GM18519 (cell line): ENCODE results near the gene PKP3.
"Not testable (repeated sequence)": the region's sequence is repeated elsewhere in the genome, so short reads cannot be mapped to it uniquely, and the experiment has no call there.

Experiments used
- ATAC-seq: cut with Tn5 transposase; IDR thresholded peaks from one replicate; pipeline ENCODE4 v1.9.1; 2021; ENCODE audit warnings: mild to moderate bottlenecking, moderate library complexity; ENCODE audit not compliant: unreplicated experiment, low FRiP score

PKP3 gene

DNA sequence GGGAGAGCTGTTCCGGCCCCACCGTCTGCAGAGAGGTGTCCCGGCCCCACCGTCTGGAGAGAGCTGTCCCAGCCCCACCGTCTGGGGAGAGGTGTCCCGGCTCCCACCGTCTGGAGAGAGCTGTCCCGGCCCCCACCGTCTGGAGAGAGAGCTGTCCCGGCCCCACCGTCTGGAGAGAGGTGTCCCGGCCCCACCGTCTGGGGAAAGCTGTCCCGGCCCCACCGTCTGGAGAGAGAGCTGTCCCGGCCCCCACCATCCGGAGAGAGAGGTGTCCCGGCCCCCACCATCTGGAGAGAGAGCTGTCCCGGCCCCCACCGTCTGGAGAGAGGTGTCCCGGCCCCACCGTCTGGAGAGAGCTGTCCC lies 30.6 kb upstream of the PKP3 start:
- ATAC-seq: not testable (repeated sequence)

DNA sequence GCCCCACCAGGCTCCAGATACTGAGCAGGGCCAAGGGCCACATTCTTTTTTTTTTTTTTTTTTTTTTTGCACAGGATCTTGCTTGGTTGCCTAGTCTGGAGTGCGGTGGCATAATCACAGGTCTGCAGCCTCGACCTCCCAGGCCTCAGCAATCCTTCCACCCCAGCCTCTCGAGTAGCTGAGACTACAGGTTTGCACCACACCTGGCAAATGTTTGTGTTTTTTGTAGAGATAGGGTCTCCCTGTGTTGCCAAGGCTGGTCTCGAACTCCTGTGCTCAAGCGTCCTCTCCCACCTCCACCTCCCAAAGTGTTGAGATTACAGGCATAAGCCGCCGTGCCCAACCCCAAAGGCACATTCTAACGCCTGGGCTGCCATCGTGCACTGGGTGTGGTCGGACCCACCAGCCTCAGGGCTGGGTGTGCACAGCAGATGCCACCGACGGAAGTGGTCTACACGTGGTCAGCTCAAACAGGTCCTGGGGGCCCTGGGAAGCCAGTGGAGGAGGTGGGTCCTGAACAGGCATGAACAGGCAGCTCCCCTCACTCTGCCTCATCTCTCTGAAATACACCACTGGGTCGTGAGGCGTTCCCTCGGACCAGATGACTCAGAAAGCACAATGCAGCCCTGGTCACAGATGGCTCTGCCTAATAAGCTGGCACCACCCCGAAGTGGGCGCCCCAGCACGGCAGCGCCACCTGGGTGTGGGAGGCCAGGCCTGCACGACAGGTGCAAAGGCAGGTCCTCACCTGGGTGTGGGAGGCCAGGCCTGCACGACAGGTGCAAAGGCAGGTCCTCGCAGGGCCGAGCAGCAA lies 29.9 kb upstream of the PKP3 start:
- ATAC-seq: no peak

DNA sequence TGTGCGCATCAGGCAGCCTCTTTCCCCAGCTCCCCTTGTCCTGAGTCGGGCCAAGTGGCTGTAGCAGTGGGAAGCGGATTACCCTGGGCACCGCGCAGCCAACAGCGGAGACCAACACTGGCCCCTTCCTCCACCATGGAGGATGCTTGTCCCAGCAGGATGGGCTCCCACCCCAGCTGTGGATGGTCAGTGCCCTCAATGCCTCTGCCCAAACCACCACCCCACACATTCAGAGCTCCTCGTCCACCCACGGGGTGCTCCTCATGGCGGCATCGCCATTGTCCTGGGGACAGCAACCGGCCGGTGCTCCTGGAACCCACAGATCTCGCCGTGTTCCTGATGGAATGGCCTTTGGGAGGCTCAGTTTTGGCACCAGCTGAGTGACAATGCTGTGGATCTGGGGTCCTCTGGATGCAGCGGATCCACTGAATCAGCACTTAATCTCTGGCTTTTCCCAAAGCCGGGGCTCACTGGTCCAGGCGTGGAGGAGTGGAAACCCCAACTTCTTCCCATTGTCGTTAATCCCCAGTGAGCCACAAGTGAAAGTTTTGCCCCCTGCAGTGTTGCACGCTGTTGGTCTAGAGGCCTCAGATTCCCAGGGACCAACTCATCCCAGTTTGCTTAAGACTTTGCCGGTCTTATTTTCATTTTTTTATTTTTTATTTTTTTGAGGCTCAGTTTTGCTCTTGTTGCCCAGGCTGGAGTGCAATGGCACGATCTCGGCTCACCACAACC lies 28.9 kb upstream of the PKP3 start:
- ATAC-seq: no peak

DNA sequence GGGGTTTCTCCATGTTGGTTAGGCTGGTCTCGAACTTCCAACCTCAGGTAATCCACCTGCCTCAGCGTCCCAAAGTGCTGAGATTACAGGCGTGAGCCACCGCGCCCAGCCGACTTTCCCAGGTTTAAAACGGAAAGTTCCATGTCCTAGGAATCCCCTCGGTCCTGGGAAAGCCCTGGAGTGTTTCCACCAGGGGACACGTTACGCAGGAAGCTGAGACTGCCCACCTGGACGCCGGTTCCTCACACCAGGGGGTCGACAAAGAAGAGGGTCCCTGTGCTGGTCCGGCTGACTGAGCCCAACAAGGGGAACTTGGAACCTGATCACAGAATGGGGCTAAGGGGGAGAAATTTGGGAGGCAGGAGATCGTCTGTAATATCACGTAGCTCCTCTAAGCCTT lies 28.2 kb upstream of the PKP3 start:
- no peak for ATAC-seq

DNA sequence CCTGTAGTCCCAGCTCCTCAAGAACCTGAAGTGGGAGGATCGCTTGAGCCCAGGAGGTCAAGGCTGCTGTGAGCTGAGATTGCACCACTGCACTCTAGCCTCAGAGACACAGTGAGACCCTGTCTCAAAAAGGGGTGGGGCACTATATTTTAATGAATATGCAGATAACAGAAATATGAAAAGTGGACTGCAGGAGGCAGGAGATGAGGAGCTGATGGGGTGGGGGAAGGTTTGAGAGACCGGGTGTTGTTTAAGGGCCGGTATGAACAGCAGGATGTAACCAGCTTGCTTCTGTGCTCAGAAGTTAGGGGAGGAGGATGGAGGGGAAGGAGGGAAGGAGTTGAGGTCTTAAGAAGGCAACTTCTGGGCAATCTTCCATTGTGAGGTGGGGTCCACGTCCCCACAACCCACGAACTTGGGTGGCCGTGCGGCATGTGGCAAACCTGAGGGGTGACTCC lies 26.0 kb upstream of the PKP3 start:
- ATAC-seq: no peak

DNA sequence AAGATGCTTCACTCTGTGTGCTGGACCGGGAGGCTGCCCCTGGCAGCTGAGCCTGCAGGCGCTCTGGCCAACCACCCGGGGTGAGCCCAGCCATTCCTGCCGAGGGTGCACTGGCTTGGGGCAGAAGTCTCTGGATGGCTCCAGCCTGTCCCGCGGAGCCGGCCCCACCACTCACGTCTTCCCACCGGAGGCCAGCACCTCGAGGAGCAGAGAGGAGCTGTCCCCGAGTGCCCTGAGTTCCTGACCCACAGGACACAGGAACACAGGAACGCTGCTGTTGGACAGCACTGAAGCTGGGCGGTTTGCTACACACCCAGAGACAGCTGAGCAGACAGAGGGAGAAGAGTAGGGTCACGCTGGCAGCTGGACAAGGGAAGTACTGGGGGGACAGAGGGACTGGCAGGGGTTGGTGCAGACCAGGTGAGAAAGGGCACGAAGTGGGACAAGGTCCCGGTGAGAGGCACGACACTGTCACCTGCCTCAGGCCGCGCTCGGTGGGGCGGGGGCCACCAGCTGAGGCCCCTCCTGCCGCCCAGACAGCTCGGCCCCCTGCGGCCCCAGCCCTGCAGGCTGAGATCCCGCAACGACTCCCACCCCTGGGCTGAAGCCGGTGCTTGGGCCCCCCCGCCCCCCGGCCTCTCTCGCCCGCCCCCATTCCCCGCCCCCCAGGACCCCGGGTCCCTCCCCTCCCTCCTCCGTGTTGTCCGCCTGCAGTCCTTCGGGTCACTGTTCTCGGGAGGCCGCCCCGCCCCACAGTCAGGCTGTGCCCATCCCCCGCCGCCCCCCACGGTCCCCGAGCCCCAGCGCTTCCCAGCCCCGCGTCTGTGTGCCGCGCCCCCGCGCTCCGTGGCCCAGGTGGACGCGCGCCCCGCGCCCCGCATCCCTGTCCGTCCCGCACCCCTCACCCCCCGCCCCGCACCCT lies 25.3 kb upstream of the PKP3 start:
- no peak for ATAC-seq

DNA sequence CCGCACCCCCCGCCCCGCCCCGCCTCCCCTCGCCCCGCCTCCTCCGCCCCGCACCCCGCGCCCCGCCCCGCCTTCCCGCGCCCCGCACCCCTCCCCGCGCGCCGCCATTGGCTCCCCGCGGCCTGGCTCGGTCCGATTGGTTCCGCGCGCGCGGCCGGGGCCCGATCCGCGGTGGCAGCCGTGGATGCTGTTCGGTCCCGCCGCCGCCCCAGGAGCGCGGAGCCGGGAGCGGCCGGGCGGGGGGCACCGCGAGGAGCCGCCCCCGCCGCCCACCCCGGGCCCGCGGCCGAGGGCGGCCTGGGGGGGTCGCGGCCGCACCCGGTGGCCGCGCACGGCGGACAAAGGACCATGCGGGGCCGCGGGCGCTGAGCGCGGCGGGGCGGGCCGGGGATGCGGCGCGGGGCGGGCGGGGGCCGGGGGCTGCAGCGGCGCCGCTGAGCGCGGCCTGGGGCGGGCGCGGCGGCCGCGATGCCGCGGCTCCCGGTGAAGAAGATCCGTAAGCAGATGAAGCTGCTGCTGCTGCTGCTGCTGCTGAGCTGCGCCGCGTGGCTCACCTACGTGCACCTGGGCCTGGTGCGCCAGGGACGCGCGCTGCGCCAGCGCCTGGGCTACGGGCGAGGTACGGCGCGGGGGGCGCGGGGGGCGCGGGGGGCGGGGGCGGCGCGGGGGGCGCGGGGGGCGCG lies 24.5 kb upstream of the PKP3 start, which contains the start of gene B4GALNT4:
Gene B4GALNT4, plus strand, starts transcription at position 164 of the 683 bp plus-strand sequence. Its CDS starts 305 bp downstream, at position 469.
- no peak for ATAC-seq

DNA sequence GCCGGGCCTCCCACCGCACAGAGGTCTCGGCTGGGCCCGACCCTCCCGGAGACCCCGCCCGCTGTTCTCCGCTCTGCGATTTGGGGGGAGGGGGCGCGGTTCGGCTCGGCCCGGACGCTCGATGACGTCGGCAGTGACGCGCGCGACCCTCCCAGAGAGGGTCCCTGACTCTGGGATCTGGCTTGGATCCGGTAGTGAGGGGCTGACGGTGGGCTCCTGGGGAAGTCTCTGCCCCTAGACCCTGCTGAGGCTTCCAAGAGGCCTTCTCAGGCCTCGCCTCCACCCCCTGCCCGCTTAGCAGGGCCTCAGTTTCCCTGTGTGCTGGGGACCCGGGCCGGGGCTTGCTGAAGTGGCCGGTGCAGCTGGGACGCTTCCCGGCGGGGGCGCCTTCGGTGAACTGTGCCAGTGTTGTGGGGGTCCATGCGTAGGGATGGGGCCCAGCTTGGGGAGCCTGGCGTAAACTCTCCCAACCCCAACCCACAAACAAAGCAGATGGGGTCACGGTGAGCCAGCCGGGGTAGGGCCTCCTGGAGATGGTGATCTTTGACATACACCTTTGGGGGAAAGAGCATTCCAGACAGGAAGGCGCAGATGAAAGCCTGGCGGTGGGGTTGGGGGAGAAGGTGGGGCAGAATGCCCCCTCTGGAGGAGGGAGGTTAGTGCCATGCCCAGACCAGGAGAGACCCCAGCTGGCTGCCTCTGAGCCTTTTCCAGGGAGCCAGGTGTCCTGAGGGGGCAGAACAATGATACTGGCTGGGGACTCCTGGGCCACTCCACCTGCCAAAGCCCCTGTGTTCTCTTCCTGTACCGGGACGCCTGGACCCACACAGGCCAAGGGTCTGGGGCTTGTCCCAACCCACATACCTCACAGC lies 23.7 kb upstream of the PKP3 start:
- ATAC-seq: no peak

DNA sequence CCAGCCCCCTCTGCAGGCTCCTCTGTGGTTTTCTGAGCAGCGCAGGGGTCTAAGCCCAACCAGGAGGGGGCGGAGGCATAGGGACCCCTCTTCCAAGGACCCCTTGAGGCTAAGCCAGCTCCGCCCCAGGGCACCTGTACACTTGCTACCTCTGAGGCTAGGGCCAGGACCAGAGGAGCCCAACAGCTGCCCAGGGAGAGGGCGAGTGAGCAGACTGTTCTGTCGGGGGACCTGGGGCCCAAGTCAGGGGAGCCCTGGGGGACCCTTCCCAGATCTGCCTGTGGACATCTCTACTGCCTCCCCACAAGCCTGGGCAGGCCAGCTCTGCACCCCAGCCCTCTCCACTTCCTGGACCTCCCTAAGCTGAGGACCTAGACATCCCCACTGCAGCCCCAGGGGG lies 23.0 kb upstream of the PKP3 start:
- no peak for ATAC-seq

DNA sequence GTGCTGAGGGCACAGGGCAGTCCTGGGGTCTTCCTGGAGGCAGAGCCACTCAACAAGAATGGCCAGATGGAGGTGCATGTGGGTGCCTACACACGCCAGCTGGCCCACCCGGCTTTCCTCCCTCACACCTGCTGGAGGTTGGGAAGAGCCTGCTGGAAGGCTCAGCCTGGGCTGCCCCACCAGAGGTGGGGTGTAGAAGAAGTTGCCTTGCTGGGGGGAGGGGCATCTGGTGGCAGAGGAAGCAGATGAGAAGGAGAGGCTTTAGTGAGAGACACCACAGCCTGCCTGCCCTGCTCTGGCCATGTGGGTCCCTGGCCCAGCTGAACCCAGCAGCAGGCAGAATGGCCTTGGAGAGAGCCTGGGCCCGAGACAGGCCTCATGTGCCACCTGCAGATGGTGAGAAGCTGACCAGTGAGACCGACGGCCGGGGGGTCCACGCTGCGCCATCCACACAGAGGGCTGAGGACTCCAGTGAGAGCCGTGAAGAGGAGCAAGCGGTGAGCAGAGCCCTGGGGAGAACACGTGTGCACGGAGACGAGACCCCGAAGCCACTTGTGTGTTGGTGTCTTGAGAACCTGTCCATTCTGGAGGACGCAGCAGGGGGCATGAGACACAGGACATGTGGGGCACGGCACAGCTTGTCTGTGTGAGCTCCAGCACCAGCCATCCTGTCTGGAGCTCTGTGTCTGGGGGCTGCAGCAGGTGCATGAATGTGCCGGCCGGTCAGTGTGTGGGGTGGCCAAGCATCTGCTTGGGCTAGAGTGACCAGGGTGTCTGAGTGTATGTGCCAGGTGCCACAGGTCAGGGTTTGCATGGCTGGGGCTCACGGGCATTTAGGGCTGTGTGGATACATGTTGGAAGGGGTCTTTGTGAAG lies 22.1 kb upstream of the PKP3 start:
- ATAC-seq: no peak

DNA sequence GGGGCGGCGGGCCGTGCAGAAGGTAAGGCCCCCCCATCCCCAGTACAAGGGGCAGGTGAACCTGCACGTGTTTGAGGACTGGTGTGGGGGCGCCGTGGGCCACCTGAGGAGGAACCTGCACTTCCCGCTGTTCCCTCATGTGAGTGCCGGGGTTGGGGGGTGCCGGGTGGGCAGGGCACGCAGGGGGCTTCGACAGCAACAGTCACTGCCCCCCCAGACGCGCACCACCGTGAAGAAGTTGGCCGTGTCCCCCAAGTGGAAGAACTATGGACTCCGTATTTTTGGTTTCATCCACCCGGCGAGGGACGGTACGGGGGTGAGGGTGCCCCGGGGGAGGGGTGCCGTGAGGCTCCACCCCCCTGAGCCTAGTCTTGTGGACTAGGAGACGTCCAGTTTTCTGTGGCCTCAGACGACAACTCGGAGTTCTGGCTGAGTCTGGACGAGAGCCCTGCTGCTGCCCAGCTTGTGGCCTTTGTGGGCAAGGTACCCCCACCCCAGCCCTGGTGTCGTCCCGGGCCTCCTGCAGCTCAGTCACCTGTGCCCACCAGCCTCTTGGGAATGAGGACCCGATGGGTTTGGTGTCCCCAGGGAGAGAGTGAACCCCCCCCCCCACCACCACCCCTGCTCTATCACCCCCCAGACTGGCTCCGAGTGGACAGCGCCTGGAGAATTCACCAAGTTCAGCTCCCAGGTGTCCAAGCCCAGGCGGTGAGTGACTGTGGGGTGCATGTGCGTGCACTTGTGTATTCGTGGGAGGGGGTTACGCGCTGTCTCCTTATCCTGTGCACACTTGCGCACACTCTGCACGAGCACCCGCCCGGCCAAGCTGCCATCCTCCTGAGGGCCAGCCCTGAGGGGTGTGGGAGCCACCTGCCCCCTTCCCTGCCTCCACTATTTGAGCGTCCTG lies 20.9 kb upstream of the PKP3 start:
- no peak for ATAC-seq

DNA sequence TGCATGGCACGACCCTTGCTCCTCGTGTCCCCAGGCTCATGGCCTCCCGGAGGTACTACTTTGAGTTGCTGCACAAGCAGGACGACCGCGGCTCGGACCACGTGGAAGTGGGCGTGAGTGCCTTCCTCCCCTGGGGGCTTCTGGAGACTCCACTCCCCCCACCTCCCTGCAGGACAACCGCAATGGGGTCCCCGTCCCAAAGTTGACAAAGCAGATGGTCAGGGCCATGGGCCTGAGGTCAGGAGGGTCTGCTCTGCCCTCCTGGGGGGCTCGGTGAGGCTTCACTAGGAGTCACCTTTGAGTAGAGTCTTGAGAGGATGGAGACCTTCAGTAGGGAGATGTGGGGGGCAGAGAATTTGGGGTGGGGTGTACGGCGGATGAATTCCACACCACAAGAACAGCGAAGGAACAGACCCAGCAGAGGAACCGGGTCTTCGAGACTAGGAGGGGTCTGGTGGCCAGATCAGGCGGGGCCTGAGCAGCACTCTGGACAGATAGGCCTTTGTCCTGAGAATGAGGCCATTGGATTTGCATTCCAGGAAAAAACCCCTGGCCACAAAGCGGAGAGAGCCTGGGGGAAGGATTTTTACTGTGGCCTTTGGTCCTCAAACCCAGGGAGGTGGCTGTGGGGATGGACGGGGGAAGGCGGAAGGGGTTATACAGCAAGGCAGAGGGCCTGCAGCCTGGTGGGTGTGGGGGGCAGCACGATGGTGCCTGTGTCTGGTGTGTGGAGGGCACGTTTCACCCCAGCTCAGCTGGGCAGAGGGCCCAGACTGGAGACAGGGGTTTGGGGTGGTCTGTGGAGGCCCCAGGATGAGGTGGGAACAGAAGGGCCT lies 20.1 kb upstream of the PKP3 start:
- ATAC-seq: no peak

DNA sequence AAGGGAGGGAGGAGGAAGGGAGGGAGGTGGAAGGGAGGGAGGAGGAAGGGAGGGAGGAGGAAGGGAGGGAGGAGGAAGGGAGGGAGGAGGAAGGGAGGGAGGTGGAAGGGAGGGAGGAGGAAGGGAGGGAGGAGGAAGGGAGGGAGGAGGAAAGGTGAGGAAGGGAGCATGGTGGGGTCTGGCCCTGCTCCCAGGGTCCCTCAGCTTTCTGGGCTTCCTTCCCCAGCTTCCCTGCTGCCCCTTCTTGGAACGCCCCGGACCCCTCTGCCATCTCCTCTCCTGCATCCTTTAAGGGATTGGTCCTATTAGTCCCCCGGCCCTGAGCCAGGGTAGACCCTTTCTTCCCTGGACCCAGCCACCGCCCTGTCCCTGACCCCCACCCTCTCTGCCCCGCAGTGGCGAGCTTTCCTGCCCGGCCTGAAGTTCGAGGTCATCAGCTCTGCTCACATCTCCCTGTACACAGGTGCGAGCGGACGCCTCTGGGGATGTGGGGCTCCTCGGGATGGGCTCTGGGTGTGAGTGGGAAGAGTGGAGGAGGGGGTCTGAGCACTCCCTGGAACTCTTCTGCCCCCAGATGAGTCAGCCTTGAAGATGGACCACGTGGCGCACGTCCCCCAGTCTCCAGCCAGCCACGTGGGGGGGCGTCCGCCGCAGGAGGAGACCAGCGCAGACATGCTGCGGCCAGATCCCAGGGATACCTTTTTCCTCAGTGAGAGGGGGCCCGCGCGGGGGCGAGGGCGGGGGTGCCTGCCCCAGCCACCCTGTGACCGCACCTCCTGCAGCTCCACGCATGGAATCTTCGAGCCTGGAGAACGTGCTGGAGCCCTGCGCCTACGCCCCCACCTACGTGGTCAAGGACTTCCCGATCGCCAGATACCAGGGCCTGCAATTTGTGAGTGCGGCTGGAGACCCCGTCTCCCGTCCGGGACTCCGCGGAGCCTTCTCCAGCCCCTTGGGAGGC lies 18.7 kb upstream of the PKP3 start:
- ATAC-seq: no peak

DNA sequence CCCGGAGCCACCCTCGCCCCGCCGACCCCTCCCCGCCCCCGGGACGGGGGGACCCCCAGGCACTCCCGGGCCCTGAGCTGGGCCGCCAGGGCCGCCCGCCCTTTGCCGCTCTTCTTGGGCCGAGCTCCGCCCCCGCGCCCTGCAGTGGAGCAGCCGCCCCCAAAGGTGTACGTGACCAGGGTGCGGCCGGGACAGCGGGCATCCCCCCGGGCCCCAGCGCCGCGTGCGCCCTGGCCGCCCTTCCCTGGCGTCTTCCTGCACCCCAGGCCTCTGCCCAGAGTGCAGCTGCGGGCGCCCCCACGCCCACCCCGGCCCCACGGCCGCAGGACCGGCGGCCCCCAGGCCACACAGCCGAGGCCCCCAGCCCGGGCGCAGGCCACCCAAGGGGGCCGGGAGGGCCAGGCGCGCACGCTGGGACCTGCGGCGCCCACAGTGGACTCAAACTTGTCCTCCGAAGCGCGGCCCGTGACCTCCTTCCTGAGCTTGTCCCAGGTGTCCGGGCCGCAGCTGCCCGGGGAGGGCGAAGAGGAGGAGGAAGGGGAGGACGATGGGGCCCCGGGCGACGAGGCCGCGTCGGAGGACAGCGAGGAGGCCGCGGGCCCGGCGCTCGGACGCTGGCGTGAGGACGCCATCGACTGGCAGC lies 17.4 kb upstream of the PKP3 start:
- no peak for ATAC-seq
